NCI-H774 (cell line): Measurements from ENCODE around the gene FKBP1A.

ENCODE experiments used
- DNase-seq: peaks from one replicate; lab custom pipeline; 2025; lab: John Stamatoyannopoulos, UW

The FKBP1A gene

GRCh38 chr20:1331801-1332453, 60.9 kb downstream of the FKBP1A start:
- DNase-seq, result no peak

GRCh38 chr20:1331101-1331500, 61.8 kb downstream of the FKBP1A start:
- DNase-seq, result no peak

GRCh38 chr20:1330075-1330830, 62.6 kb downstream of the FKBP1A start:
- DNase-seq, result no peak

GRCh38 chr20:1328680-1329330, 64.0 kb downstream of the FKBP1A start, which contains the start of gene SDCBP2:
Gene SDCBP2, minus strand, starts transcription at chr20:1329139. Its CDS starts 8,723 bp downstream, at chr20:1320416.
- no peak for DNase-seq

- DNase-seq, result no peak
Observed at GRCh38 chr20:1327827-1328679, 64.8 kb downstream of the FKBP1A start.

GRCh38 chr20:1327241-1327653, 65.6 kb downstream of the FKBP1A start:
- no peak for DNase-seq

GRCh38 chr20:1326031-1326930, 66.6 kb downstream of the FKBP1A start:
- no peak for DNase-seq

- peak; percentile 96 for DNase-seq
Observed at GRCh38 chr20:1325173-1326030, 67.5 kb downstream of the FKBP1A start.

GRCh38 chr20:1324598-1325172, 68.2 kb downstream of the FKBP1A start:
- DNase-seq, result no peak

GRCh38 chr20:1323830-1324597, 68.8 kb downstream of the FKBP1A start:
- no peak for DNase-seq

GRCh38 chr20:1323256-1323655, 69.6 kb downstream of the FKBP1A start:
- DNase-seq, result no peak

- DNase-seq, result no peak
Observed at GRCh38 chr20:1322511-1323245, 70.2 kb downstream of the FKBP1A start.

GRCh38 chr20:1321654-1321939, 71.3 kb downstream of the FKBP1A start:
- no peak for DNase-seq

- DNase-seq, result no peak
Observed at GRCh38 chr20:1320902-1321653, 71.8 kb downstream of the FKBP1A start.

GRCh38 chr20:1320016-1320415, 72.8 kb downstream of the FKBP1A start:
- DNase-seq, result no peak

GRCh38 chr20:1319462-1319861, 73.4 kb downstream of the FKBP1A start:
- DNase-seq, result no peak

GRCh38 chr20:1319051-1319450, 73.8 kb downstream of the FKBP1A start:
- DNase-seq, result no peak
